Mammary epithelial cell (primary cell): ENCODE measurements around the gene TSPAN14.

ENCODE experiments used
- EZH2 ChIP-seq: IDR thresholded peaks from 2 replicates; pipeline ENCODE4 v1.6.1; 2012; ENCODE audit warnings: low read length, inconsistent platforms, borderline replicate concordance
- TF ChIP-seq, protein P1 (sequence below), 2 donors: IDR thresholded peaks in 1 of 2; conservative IDR thresholded peaks in 1 of 2; 2 replicates each; pipeline ENCODE4 v1.5.1; 2011 to 2012; ENCODE audit warnings: inconsistent platforms in 2 of 2, low read length in 2 of 2, mild to moderate bottlenecking in 2 of 2, control low read depth in 1 of 2, low read depth in 1 of 2; ENCODE audit not compliant: insufficient read depth in 1 of 2; ENCODE audit errors: extremely low read depth in 1 of 2

DNA sequence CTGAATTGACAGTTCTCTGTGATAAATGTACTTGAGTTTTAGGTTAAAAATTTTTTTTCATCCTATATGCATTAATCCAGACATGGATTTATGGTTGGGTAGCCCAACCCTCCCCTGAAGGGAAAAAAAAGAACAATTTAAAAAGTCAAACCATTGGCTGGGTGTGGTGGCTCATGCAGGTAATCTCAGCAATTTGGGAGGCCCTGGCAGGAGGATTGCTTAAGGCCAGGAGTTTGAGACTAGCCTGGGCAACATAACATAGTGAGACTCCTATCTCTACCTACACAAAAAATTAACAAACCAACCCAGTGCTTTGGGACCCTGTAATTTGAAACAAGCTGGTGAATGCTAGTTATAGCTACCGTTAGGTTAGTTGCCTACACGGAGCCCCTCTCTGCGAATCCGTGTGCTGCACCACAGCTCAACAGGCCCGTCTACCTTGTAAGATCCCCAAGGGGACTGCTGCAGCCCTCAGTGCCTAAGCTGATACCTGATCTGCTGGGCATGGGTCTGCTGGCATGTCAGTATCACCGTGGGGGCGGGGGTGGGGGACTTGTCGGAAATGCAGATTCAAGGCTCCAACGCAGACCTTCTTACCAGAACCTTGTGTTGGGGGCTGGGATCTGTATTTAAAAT lies 32.8 kb downstream of the TSPAN14 start:
- TF ChIP-seq, protein P1, sequence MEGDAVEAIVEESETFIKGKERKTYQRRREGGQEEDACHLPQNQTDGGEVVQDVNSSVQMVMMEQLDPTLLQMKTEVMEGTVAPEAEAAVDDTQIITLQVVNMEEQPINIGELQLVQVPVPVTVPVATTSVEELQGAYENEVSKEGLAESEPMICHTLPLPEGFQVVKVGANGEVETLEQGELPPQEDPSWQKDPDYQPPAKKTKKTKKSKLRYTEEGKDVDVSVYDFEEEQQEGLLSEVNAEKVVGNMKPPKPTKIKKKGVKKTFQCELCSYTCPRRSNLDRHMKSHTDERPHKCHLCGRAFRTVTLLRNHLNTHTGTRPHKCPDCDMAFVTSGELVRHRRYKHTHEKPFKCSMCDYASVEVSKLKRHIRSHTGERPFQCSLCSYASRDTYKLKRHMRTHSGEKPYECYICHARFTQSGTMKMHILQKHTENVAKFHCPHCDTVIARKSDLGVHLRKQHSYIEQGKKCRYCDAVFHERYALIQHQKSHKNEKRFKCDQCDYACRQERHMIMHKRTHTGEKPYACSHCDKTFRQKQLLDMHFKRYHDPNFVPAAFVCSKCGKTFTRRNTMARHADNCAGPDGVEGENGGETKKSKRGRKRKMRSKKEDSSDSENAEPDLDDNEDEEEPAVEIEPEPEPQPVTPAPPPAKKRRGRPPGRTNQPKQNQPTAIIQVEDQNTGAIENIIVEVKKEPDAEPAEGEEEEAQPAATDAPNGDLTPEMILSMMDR (conservative IDR thresholded peaks at IDR 0.05 in 1 of 2, IDR thresholded peaks at IDR 0.05 in 1 of 2; ENCODE audit: extremely low read depth in 1 of 2, insufficient read depth in 1 of 2, low read depth in 1 of 2, low read length in 2 of 2) = no peak
- no peak for TF ChIP-seq EZH2
